ENCODE data around the gene FBLN5.

- TF ChIP-seq, protein P1, sequence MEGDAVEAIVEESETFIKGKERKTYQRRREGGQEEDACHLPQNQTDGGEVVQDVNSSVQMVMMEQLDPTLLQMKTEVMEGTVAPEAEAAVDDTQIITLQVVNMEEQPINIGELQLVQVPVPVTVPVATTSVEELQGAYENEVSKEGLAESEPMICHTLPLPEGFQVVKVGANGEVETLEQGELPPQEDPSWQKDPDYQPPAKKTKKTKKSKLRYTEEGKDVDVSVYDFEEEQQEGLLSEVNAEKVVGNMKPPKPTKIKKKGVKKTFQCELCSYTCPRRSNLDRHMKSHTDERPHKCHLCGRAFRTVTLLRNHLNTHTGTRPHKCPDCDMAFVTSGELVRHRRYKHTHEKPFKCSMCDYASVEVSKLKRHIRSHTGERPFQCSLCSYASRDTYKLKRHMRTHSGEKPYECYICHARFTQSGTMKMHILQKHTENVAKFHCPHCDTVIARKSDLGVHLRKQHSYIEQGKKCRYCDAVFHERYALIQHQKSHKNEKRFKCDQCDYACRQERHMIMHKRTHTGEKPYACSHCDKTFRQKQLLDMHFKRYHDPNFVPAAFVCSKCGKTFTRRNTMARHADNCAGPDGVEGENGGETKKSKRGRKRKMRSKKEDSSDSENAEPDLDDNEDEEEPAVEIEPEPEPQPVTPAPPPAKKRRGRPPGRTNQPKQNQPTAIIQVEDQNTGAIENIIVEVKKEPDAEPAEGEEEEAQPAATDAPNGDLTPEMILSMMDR (conservative IDR thresholded peaks at IDR 0.05) = no peak
- TF ChIP-seq EZH2 (IDR thresholded peaks at IDR 0.05; ENCODE audit: low read depth) = no peak
Measured at GRCh38 chr14:91837076-91837475, 110.4 kb downstream of the FBLN5 start.

Measured in PC-9 (cell line).